ENCODE measurements around the gene TRIM44.
"Not testable (repeated sequence)": the region's sequence is repeated elsewhere in the genome, so short reads cannot be mapped to it uniquely, and the experiment has no call there.

GRCh38 chr11:35838697-35839367 lies 176.3 kb downstream of the TRIM44 start:
- TF ChIP-seq POLR2A, CTCF (IDR thresholded peaks at IDR 0.05): not testable (repeated sequence)
